Uterus (tissue), 2 donors: Measurements from ENCODE around the gene KRT23.

Source experiments
- CTCF ChIP-seq, 4 experiments: fragments of 200-600 bp in 2 of 4; fragments of 450-650 bp in 2 of 4; sonication (generic) in 2 of 4; IDR thresholded peaks; one replicate each; pipeline ENCODE4 v1.5.1; 2016 to 2019; ENCODE audit warnings: antibody characterized with exemption in 4 of 4, mild to moderate bottlenecking in 2 of 4, moderate library complexity in 1 of 4
- POLR2A ChIP-seq, 2 donors: fragments of 450-650 bp; IDR thresholded peaks; one replicate each; pipeline ENCODE4 v1.6.1; 2016; ENCODE audit warnings: antibody characterized with exemption in 2 of 2, mild to moderate bottlenecking in 1 of 2, moderate library complexity in 1 of 2

- no peak for TF ChIP-seq POLR2A (IDR thresholded peaks at IDR 0.05)
- no peak for TF ChIP-seq CTCF (IDR thresholded peaks at IDR 0.05)
Observed at GRCh38 chr17:40945414-40945813, 8.0 kb upstream of the KRT23 start.
